ENCODE results near the gene CHGA.

DNA sequence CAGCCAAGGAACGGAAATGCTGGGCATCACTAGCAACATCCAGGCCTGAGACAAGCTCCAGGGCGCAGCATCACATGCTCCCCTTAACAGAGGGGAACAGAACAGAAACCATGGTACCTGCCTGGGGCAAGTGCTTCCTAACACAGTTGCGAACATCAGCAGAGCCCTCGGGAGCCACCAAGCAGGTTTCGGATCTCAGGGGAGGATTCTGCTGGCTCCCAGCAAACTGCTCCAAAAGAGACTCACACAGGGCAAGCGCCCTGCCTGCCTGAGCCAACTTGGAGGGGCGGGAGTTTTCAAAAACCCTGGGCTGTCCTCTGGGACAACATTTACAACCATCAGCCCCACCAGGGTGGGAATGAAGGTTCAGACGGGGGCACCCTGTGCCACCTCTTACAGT, 19.6 kb downstream of the CHGA start:
- TF ChIP-seq, protein P1, sequence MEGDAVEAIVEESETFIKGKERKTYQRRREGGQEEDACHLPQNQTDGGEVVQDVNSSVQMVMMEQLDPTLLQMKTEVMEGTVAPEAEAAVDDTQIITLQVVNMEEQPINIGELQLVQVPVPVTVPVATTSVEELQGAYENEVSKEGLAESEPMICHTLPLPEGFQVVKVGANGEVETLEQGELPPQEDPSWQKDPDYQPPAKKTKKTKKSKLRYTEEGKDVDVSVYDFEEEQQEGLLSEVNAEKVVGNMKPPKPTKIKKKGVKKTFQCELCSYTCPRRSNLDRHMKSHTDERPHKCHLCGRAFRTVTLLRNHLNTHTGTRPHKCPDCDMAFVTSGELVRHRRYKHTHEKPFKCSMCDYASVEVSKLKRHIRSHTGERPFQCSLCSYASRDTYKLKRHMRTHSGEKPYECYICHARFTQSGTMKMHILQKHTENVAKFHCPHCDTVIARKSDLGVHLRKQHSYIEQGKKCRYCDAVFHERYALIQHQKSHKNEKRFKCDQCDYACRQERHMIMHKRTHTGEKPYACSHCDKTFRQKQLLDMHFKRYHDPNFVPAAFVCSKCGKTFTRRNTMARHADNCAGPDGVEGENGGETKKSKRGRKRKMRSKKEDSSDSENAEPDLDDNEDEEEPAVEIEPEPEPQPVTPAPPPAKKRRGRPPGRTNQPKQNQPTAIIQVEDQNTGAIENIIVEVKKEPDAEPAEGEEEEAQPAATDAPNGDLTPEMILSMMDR (IDR thresholded peaks at IDR 0.05), result no peak
- TF ChIP-seq EZH2 (IDR thresholded peaks at IDR 0.05; ENCODE audit: borderline replicate concordance, insufficient read depth, low read depth, low read length, poor library complexity, severe bottlenecking), result no peak

All from B cell (primary cell).